MG63 (cell line): ENCODE results near the gene C11orf42. TPM values are rescaled to one million over a fixed set of nuclear protein-coding genes. Genes with fewer than 3 reads are reported as not detected.

Experiments used
- DNase-seq: peaks from one replicate; pipeline ENCODE4 v3.0.0-alpha.2; 2020
- H3K27me3 ChIP-seq: fragments of 250-450 bp; sonication (Bioruptor Pico); 2 replicates; pipeline ENCODE4 v1.5.1; 2020; ENCODE audit warnings: mild to moderate bottlenecking, moderate library complexity
- H3K36me3 ChIP-seq: fragments of 250-450 bp; sonication (Bioruptor Pico); 2 replicates; pipeline ENCODE4 v1.5.1; 2020; ENCODE audit warnings: mild to moderate bottlenecking, moderate library complexity
- H3K4me3 ChIP-seq: fragments of 250-450 bp; sonication (Bioruptor Pico); 2 replicates; pipeline ENCODE4 v1.5.1; 2020; ENCODE audit warnings: mild to moderate bottlenecking, moderate library complexity
- H3K9me3 ChIP-seq: fragments of 250-450 bp; sonication (Bioruptor Pico); 2 replicates; pipeline ENCODE4 v1.5.1; 2020; ENCODE audit warnings: mild to moderate bottlenecking, moderate library complexity
- total RNA-seq: library from RNA; depleted of rRNA; stranded (reverse); fragments of >200 nt; shearing (Covaris generic); gene quantifications from 2 replicates; pipeline ENCODE4 v1.2.3, GENCODE V29; 2014; ENCODE audit warnings: low replicate concordance

C11orf42 gene
- total RNA-seq, 1 experiment from 2014 or later: not detected

DNA sequence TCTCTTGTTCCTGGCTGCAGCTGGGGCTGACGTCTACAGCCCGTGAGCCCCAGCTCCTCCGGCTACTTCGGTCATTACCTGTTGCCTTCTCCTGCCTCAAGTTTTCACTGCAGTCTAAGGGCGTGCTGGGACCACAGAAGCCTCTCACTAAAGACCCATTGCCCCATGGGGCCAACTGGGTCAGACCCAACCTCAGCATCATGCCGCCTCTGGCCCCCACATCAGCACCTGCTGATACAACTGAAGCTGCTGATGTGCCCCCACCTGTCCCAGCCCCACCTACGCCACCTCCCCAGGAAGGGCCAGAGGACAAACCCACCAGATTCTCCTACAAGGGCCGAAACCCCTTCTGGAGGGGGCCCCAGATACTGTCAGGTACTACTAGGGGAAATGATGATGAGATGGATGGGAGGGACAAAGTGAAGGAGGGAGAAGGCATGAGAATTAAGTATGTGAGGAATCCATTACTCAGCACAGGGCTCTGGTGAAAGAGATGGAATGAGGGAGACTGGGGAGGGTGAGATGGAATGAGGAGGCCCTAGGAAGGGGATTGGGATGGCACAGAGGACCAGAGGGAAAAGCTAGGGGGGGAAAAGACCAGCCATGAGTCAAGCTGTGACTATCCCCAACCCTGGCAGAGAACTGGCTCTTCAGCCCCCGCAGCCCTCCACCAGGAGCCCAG, 5.1 kb downstream of the C11orf42 start:
- Histone ChIP-seq H3K27me3 (no peaks in the 10 kb centered on the region), H3K9me3 (no peaks in the 10 kb centered on the region), H3K4me3 (no peak overlapping the region), H3K36me3 (peaks cover 7% of the 10 kb centered on the region)
- no peak for DNase-seq

DNA sequence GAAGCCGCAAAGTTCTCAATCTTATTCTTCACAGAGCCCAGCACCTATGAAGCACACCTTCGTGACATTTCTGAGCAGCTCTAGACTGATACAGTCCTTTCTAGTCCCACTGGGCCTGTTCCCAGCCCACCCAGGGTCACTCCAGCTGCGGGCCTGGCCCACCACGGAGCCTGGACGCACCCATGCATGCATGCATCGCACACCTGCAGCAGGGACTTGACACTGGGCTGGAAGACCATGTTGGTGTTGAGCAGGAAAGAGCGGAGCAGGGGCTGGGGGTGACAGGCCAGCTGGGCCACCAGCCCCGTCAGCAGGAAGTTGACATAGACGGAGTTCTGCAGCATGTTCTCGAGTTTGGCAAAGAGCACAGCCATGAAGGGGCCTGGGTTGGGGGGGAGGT, 9.2 kb downstream of the C11orf42 start:
- Histone ChIP-seq H3K27me3 (no peaks in the 10 kb centered on the region), H3K4me3 (no peak overlapping the region), H3K36me3 (peaks cover 26% of the 10 kb centered on the region), H3K9me3 (no peaks in the 10 kb centered on the region)
- no peak for DNase-seq

DNA sequence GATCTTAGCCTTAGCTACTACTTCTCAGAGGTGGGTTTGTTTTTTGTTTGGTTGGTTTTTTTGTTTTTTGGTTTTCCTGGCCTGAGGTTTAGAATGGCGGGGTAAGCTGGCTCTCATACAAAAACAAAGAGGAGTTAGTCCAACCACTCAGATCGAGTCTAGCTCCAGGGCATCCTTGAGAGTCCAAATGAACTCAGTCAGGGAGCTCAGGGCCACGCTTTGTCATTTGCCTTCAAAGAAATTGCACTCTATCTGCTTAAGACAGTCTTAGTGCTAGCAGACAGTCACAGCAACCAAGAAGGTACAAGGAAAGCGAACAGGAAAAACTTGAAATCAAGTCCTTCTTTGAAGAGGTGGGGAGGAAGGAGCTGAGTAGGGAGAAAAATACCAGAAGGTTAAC, 11.1 kb downstream of the C11orf42 start:
- Histone ChIP-seq H3K9me3 (no peaks in the 10 kb centered on the region), H3K27me3 (no peaks in the 10 kb centered on the region), H3K4me3 (no peak overlapping the region), H3K36me3 (peaks cover 34% of the 10 kb centered on the region)
- DNase-seq: no peak

DNA sequence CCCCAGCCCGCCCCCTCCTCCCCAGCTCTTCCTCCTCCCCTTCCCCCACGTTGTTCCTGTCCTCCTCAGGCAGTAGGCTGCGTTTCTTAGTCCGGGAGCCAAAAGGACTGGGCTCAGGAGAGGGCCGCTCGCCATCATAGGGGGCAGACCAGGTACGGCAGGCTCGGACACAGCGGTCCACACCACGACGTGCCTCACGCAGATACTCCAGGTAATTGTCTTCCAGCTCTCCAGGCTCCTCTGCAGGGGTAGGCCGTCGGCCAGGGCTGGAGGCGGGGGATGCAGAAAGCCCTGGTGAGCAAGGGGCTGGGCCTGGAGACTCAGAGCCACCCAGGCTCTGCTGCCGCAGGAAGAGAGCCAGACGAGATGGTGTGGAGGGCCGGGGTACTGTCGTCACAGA, 12.4 kb downstream of the C11orf42 start:
- Histone ChIP-seq H3K27me3 (no peaks in the 10 kb centered on the region), H3K36me3 (peaks cover 40% of the 10 kb centered on the region), H3K4me3 (no peak overlapping the region), H3K9me3 (no peaks in the 10 kb centered on the region)
- no peak for DNase-seq

DNA sequence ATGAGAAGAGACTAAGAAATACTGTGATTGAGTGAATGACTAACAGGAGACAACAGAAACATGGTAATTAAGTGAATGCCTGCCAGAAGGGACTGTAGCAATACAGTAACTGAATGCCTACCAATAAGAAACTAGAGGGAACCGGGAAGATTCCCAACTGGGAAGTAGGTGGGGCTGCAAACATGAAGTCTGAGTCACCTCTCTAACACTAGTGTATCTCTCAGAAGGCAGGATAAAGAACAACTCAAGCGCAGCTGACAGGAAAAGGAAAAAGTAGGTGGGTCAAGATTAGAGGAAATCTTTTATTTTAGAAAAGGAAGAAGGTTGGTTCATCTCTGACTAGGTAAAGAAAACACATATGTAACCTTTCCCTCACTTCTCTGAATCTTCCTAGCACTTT, 14.0 kb downstream of the C11orf42 start:
- Histone ChIP-seq H3K36me3 (peaks cover 37% of the 10 kb centered on the region), H3K4me3 (no peak overlapping the region), H3K9me3 (no peaks in the 10 kb centered on the region), H3K27me3 (no peaks in the 10 kb centered on the region)
- DNase-seq: peak; percentile 82

DNA sequence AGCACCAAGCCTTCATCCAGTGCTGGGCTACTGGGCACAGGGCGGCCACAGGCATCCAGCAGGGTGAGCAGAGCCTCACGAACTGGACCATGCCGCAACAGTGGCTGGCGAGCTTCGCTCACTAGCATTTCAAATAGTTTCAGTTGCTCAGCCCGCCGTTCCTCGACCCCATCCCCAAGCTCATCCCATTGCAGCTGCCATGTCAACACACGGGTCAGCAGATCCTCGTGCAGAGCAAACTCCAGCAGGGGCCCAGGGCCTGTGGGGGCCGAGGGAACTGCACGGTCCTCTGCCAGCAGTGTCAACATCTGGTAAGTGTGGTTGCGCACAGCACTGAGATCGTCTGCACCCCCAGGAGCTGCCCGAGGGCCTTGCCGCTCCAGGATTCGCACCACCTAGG, 18.5 kb downstream of the C11orf42 start:
- H3K36me3 ChIP-seq: peaks cover 16% of the 10 kb centered on the region
- no peaks in the 10 kb centered on the region for H3K9me3 ChIP-seq
- no peak for DNase-seq
- H3K4me3 ChIP-seq: no peak overlapping the region
- no peaks in the 10 kb centered on the region for H3K27me3 ChIP-seq

DNA sequence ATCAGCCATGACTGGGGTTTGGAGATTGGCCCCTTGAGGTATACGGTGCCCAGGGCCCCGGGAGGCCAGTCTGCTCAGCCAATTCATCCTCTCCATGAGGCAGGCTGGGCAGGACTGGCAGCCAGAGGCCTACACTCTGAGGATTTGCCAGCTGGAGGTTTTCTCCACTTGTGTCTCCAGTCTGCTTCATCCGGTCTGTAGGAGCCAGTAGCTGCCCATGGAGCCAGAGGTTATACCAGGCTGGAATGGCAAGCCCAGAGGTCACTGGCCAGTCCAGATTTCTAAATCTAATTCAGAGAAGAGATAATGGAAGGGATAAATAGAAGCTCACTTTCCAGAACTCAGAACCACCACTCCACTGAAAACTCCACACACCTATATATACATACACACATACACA, 19.1 kb downstream of the C11orf42 start:
- DNase-seq: no peak
- peaks cover 14% of the 10 kb centered on the region for H3K36me3 ChIP-seq
- no peaks in the 10 kb centered on the region for H3K27me3 ChIP-seq

DNA sequence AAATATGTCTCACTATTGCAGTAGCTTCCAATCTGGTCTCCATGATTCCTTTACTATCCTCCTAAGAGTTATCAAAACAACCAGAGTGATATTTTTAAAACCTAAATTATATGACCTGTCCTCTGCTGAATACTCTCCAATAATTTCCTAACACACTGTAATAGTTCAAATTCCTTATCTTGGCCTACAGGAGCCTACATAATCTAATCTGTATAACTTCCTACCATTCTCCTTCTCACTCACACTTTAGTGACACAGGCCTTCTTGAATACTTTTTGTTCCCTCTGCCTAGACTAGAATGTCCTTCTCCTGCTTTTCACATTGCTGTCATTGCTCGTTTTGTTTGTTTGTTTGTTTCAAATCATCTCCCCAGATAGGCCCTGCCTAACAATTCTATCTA, 19.7 kb downstream of the C11orf42 start:
- peaks cover 12% of the 10 kb centered on the region for H3K36me3 ChIP-seq
- no peak overlapping the region for H3K4me3 ChIP-seq
- no peaks in the 10 kb centered on the region for H3K27me3 ChIP-seq
- no peak for DNase-seq
- no peaks in the 10 kb centered on the region for H3K9me3 ChIP-seq

More for the DNA sequence above, 19.1 kb downstream of the C11orf42 start:
- Histone ChIP-seq H3K4me3 (no peak overlapping the region), H3K9me3 (no peaks in the 10 kb centered on the region)

DNA sequence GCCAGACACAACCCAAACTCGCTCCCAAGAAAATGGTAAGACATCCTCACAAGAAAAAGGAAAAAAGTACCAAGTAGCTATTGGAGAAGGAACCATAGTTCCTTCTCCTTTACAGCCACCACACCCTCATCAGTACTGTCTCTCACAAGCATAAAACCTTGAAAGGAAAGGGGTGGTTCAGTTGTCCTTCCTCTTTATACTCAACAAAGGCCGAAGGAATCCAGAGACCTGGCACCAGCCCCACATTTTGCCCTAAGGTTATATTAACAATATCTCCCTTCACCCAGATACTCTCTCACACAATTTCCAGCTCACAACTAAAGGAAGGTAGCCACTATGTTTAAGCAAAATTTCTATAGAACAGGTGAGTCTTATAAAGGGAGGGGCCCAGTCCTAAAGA, 20.5 kb downstream of the C11orf42 start:
- Histone ChIP-seq H3K36me3 (peaks cover 10% of the 10 kb centered on the region), H3K27me3 (no peaks in the 10 kb centered on the region), H3K4me3 (no peak overlapping the region), H3K9me3 (no peaks in the 10 kb centered on the region)
- DNase-seq: no peak

DNA sequence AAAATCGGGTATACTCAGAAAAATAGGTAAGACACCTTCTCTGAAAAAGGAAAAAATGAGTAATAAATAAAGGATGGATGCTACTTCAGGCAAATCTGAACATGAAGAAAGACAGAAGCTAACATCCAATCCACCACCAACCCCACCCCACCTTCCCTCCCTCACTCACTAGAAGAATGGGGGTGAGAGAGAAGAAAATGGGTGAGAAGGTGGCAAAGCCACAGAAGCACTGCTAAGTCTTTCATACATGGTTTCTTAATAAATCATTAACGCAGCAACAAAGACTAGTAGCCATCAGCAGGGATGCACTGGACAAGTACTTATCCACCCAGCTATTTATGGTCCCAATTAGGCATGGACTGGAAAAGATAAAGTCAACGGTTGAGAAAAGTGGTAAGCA, 23.2 kb downstream of the C11orf42 start:
- DNase-seq: no peak
- H3K27me3 ChIP-seq: no peaks in the 10 kb centered on the region
- no peaks in the 10 kb centered on the region for H3K9me3 ChIP-seq
- no peaks in the 10 kb centered on the region; the same call in 1 of the 2 replicates for H3K36me3 ChIP-seq
- H3K4me3 ChIP-seq: no peak overlapping the region

DNA sequence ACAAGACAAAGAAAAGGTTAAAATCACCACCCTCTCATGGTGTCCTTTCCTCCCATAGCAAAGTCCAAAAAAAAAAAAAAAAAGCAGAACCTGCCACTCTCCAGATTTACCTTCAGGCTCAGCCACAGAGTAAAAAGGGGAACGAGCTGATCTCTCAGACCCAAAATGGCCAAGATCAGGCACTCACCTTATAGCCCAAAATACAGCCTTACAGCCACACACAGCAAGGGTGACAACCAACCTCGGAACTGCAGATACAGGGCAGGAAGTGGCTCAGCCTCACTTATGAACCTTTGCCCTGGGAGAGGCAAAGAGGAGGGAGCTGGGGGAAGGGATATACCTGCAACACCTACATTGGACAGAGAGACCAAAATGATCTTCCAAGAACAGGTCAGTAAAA, 24.6 kb downstream of the C11orf42 start:
- no peaks in the 10 kb centered on the region for H3K36me3 ChIP-seq
- no peaks in the 10 kb centered on the region for H3K9me3 ChIP-seq
- no peaks in the 10 kb centered on the region for H3K27me3 ChIP-seq
- H3K4me3 ChIP-seq: no peak overlapping the region
- no peak for DNase-seq

DNA sequence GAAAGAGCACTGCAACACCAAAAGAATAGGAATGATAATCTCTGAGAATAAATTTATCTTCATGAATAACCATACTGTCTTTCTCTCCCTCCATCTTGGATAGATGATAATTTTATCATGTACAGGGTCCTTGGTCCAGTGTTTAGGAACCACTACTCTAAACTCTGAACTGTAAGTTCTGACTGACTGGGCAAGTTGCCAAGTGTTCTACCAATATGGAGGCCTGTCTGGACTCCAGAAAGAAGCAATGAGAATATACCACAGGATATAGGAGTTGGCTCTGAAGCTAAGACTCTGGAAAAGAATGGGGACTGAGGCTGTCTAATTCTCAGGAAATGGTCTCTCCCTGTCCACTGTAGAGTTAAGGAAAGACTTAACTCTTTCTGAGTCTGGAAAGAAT, 27.5 kb downstream of the C11orf42 start:
- H3K27me3 ChIP-seq: no peaks in the 10 kb centered on the region
- no peaks in the 10 kb centered on the region for H3K9me3 ChIP-seq
- H3K36me3 ChIP-seq: no peaks in the 10 kb centered on the region
- H3K4me3 ChIP-seq: no peak overlapping the region
- no peak for DNase-seq

DNA sequence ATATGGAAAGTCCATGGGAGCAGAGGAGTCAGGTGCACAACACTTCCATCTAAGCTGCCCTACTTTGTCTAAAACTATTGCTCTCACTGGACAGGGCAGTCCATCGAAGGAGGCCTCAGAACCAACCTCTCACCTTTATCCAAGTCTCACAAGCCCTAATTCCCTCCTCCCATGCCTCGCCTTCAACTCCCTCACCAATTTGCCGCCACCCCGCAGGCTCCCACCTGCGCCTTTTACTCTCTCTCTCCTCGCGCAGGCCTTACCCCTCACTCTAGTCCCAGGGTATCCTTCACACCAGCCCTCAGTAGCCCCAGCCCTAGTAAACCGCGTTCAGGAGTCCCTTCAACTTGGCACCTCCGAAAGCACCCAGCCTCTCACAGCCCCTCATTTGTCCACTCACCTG, 28.6 kb downstream of the C11orf42 start:
- no peaks in the 10 kb centered on the region for H3K9me3 ChIP-seq
- no peak for DNase-seq

DNA sequence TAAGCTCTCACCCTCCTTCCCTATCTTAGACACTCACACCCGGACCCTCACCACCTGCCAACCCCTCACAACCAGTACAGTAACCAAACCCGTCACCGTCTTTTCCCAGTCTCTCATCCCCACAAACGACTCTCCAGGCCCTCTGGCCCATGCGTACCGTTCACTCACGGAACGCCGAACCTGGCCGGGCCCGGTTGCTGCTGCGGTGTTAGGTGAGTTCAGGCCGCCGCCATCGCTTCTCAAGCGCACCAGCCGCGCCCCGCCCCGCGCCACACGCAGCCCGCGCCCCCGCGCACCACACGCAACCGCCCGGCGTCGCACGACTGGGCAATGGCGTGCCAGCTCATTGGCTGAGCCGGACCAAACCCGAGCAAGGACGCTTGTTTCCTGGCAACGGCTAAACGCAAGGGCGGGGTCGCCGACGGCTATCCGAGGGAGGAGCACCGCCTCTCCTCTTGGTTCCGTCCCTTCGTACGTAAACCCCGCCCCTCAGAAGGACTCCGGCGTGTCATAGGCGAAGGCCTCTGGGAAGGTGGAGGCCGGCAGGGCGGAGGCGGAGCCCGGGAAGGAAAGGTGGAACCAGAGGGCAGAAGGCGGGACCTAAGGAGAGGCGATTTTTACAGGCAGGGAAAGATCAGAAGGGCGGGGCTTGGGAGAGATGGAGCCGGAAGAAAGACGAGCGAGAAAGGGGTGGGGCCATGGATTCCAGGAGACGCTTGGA, 29.2 kb downstream of the C11orf42 start, which contains the start of gene FHIP1B:
Gene FHIP1B, minus strand, starts transcription at position 250 of the 721 bp plus-strand sequence. CDS start 10,120 bp downstream, outside the sequence.
- DNase-seq: peak; percentile 100
- no peaks in the 10 kb centered on the region for H3K27me3 ChIP-seq
- peak within 1 kb of the TSS; percentile 75 for H3K4me3 ChIP-seq

More for the DNA sequence above, 28.6 kb downstream of the C11orf42 start:
- no peaks in the 10 kb centered on the region for H3K27me3 ChIP-seq
- no peaks in the 10 kb centered on the region for H3K36me3 ChIP-seq
- peak overlapping the region; percentile 75 for H3K4me3 ChIP-seq

DNA sequence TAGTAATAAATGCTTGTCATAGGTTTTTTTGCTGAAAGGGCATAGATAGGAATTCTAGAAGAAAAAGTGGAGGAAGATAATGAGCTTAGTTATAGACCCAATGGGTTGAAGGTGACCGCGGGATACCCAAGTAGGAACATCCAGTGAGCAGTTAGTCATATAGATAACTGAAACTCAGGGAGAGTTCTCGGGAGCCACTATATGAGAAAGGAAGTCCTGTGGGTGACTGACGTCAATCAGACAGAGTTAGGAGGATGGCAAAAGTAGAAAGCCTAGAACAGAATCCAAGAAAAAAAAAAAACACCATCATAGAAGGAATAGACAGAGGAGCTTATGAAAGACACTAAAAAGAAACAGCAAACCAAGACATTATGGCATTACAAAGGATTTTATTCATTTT, 31.9 kb downstream of the C11orf42 start:
- no peaks in the 10 kb centered on the region for H3K36me3 ChIP-seq
- DNase-seq: no peak
- H3K9me3 ChIP-seq: no peaks in the 10 kb centered on the region
- no peaks in the 10 kb centered on the region for H3K27me3 ChIP-seq
- no peak overlapping the region for H3K4me3 ChIP-seq

More for the DNA sequence above, 29.2 kb downstream of the C11orf42 start, which contains the start of gene FHIP1B:
- no peaks in the 10 kb centered on the region for H3K9me3 ChIP-seq
- H3K36me3 ChIP-seq: no peaks in the 10 kb centered on the region

DNA sequence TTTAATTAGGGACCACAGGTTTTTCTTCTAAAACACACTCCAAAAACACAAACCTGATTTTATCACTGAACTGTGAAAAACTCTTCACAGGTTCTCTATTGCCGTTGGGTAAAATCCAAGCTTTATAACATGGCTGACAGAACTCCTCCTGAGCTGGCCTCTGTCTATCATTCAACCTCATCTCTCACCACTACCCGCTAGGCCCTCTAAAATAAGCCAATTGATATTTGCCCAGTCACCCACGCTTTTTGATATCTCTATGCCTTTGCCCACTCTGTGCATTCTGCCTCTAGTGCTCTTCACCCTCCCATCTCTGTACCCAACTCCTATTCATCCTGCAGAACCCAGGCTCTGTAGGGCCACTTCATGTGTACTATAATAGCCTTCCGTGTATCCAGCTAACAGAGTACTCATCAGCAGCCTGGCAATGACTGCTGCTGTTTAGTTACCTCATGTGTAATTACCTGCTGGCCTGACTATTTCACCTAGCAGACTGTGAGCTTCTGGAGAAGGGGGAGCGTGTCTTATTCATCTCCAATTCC, 32.5 kb downstream of the C11orf42 start:
- no peak for DNase-seq
- no peak overlapping the region for H3K4me3 ChIP-seq
- no peaks in the 10 kb centered on the region for H3K36me3 ChIP-seq
- no peaks in the 10 kb centered on the region for H3K9me3 ChIP-seq
- H3K27me3 ChIP-seq: no peaks in the 10 kb centered on the region

DNA sequence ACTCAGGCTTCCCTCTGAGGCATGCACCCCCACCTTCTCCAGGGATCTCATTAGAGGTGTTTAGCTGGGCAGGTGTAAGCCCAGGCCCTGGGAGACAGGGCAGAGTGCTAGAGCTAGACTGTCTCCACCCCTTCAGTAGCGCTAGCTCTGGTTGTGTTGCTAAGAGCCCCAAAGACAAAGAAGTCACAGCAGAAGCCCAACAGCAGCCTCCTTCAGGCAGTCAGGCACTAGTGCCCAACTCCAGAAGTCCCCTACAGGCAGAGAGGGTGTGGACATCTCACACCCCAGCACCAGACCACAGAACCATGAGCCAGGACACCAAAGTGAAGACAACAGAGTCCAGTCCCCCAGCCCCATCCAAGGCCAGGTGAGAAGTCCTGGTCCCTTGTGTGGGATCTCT, 33.5 kb downstream of the C11orf42 start, which contains the start of gene CNGA4:
Gene CNGA4, plus strand, starts transcription at position 188 of the 400 bp plus-strand sequence. Its CDS starts 118 bp downstream, at position 306.
- DNase-seq: no peak
- Histone ChIP-seq H3K9me3 (no peaks in the 10 kb centered on the region), H3K36me3 (no peaks in the 10 kb centered on the region), H3K4me3 (no peak within 1 kb of the TSS), H3K27me3 (no peaks in the 10 kb centered on the region)
